Brain microvascular endothelial cell (primary cell): Measurements from ENCODE around the gene LTB.

Source experiments
- DNase-seq: peaks from one replicate; pipeline ENCODE4 v3.0.0-alpha.2; 2020
- H3K27ac ChIP-seq: fragments of 250-450 bp; sonication (Bioruptor Pico); 2 replicates; pipeline ENCODE4 v1.5.1; 2020; ENCODE audit warnings: mild to moderate bottlenecking, moderate library complexity
- H3K27me3 ChIP-seq: fragments of 250-450 bp; sonication (Bioruptor Pico); replicated peaks from 2 replicates; pipeline ENCODE4 v1.5.1; 2020; ENCODE audit warnings: mild to moderate bottlenecking
- H3K36me3 ChIP-seq: fragments of 250-450 bp; sonication (Bioruptor Pico); replicated peaks from 2 replicates; pipeline ENCODE4 v1.5.1; 2020; ENCODE audit warnings: mild to moderate bottlenecking
- H3K4me3 ChIP-seq: 2 replicates; pipeline ENCODE4 v1.5.1; 2011; ENCODE audit warnings: low read depth, mild to moderate bottlenecking, control low read depth, low read length, moderate library complexity
- in situ Hi-C: cut with HindIII; loops from 2 replicates; pipeline ENCODE4 v1.10.0; 2017; ENCODE audit warnings: low sequenced_read_pairs, low pct_ligation_motif_present
- TF ChIP-seq, protein P1 (sequence below): IDR thresholded peaks from 2 replicates; pipeline ENCODE4 v1.5.1; 2011; ENCODE audit warnings: low read depth, mild to moderate bottlenecking, moderate library complexity, low read length, control low read depth, inconsistent platforms; ENCODE audit errors: missing control alignments

Gene LTB

DNA sequence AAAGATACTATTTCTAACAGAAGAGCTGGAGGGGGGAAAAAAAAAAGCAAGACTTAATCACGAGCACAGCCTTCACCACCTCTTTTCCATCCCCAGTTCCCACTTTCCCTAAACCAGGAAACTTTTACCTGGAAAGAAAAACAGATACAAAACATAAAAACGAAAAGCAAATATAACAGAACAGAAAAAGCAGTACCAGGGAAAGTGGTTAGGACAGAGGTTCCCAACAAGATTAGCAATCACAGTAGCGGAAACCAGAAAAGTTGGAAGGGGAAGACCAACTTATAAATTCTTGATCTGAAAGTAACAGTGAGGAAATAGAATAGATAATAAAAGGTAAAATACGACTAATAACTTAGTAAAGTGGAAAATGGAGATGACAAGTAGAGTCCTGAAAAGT is 41.6 kb downstream of the LTB start:
- no peak for DNase-seq
- Histone ChIP-seq H3K4me3 (peak overlapping the region; percentile 97), H3K27me3 (no peaks in the 10 kb centered on the region), H3K36me3 (peaks cover 54% of the 10 kb centered on the region), H3K27ac (peak overlapping the region; percentile 99)
- TF ChIP-seq, protein P1, sequence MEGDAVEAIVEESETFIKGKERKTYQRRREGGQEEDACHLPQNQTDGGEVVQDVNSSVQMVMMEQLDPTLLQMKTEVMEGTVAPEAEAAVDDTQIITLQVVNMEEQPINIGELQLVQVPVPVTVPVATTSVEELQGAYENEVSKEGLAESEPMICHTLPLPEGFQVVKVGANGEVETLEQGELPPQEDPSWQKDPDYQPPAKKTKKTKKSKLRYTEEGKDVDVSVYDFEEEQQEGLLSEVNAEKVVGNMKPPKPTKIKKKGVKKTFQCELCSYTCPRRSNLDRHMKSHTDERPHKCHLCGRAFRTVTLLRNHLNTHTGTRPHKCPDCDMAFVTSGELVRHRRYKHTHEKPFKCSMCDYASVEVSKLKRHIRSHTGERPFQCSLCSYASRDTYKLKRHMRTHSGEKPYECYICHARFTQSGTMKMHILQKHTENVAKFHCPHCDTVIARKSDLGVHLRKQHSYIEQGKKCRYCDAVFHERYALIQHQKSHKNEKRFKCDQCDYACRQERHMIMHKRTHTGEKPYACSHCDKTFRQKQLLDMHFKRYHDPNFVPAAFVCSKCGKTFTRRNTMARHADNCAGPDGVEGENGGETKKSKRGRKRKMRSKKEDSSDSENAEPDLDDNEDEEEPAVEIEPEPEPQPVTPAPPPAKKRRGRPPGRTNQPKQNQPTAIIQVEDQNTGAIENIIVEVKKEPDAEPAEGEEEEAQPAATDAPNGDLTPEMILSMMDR: no peak
- in situ Hi-C loops: no loop called here

DNA sequence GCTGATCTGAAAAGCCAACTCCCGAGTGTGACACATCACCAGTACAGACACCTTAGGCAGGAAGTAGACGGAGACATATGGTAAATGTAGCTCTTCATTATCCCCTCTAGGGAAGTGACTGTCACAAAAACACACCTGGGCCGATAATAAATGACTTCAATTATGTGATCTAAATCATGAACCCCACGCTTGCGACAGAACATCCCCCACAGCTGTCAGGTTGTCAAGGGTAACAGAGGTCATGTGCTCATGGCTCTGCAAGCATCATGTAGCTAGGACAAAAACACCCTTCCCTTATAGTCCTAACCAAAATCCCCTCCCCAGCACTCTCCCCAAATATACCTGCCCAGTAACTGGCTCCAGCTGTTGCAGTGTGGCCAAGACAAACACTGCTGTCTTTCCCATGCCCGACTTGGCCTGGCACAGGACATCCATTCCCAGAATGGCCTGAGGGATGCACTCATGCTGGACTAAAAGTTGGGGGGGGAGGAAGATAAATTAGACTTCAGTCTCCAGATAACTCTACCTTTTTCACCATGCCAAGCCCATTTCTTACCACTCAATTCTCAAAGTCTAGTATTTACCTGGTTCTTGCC is 43.3 kb downstream of the LTB start:
- peak overlapping the region; percentile 97 for H3K4me3 ChIP-seq
- H3K36me3 ChIP-seq: peaks cover 71% of the 10 kb centered on the region
- no peak overlapping the region for H3K27ac ChIP-seq
- no peaks in the 10 kb centered on the region for H3K27me3 ChIP-seq
- DNase-seq: no peak
- TF ChIP-seq, protein P1: no peak
- in situ Hi-C loops: no loop called here

DNA sequence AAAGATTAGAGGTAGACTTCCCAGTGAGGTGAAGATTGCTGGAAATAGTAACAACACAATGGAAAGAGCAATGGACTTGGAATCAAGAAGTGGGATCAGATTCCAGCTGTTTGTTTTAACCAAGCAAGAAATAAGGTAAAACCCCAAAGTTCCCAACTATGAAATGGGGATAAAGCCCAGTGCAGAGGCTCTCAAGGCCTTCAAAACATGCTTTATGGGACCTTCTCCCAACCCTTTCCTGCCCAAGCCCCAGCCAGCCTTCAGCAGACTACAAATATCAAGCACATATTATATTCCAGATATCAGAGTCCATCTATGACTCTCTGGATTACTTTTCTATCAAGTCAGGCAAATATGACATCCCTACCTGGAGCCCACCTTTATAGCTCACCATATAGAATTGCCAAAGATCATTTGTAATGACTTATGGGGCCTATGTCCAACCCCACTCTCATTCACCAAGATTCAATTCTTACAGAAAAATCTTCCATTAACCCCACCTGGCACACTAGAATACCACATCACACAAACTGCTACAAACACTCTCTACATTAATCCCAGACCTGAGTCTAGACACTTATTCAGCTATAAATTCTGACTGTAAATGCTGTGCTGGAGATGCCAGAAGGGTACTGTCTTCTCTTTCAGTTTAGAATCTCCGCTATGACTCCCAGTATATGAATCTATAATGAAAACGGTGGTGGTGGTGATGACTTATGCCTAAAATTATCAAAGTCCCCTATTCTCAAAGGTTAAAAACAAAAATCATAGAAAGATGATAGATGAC is 46.5 kb downstream of the LTB start:
- no peaks in the 10 kb centered on the region for H3K27me3 ChIP-seq
- no peak for DNase-seq
- H3K4me3 ChIP-seq: no peak overlapping the region
- in situ Hi-C loops: no loop called here
- no peak overlapping the region for H3K27ac ChIP-seq
- TF ChIP-seq, protein P1: no peak
- H3K36me3 ChIP-seq: peaks cover 94% of the 10 kb centered on the region

DNA sequence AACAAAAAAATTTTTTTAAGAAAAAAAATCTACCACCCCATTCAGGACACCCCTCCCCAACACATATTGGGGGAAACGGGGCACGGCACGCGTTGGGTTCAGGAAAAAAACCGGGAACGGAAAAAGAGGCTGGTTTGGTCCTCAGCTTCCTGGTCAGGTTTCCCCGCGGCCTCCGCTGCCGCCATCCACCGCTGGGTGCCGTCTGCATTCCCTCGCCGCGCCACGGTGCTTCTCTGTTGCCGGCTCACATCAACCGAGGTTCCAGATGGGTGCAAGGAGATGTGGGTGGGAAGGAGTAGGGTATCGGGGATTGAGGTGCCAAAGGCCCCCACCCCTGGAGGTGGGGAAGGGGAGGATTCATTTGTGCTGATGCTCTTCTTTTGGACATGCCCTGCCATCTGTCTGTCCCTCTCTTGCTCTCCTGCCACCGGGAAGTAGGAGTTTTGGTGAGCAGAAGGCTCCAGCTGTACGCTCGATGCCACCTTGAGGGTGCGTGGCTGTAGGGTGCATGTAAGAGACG is 47.6 kb downstream of the LTB start:
- TF ChIP-seq, protein P1: no peak
- H3K27ac ChIP-seq: no peak overlapping the region
- no peaks in the 10 kb centered on the region for H3K27me3 ChIP-seq
- no peak overlapping the region for H3K4me3 ChIP-seq
- DNase-seq: no peak
- in situ Hi-C loops: no loop called here
- peaks cover 95% of the 10 kb centered on the region for H3K36me3 ChIP-seq

DNA sequence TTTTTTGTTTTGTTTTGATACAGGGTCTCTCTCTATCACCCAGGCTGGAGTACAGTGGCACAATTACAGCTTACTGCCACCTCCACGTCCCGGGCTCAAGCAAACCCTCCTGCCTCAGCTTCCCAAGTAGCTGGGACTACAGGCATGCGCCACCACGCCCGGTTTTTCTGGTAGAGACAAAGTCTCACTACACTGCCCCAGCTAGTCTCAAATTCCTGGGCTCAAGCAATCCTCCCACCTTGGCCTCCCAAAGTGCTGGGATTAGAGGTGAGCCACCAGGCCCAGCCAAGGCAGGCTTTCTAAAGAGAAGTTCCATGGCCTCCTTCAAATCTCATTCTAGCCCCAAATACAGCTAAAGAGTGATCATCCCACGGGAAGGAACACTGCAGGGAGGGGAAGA is 48.2 kb downstream of the LTB start:
- no peaks in the 10 kb centered on the region for H3K27me3 ChIP-seq
- no peak overlapping the region for H3K27ac ChIP-seq
- no peak overlapping the region for H3K4me3 ChIP-seq
- H3K36me3 ChIP-seq: peaks cover 93% of the 10 kb centered on the region
- in situ Hi-C loops: no loop called here
- DNase-seq: no peak
- TF ChIP-seq, protein P1: no peak
